ENCODE data around the gene CYLD. TPM values are rescaled to one million over a fixed set of nuclear protein-coding genes. Genes with fewer than 3 reads are reported as not detected.

Gene CYLD
- total and polyA plus RNA-seq, 2 experiments from 2014 or later, result 13.6 to 16.1 TPM

GRCh38 chr16:50765260-50765659 lies 23.4 kb downstream of the CYLD start:
- no peak overlapping the region for H3K4me3 ChIP-seq
- TF ChIP-seq CTCF (IDR thresholded peaks at IDR 0.05; ENCODE audit: low read depth, low read length), result no peak
- no peaks in the 10 kb centered on the region for H3K9me3 ChIP-seq (ENCODE audit: low read depth)
- no peaks in the 10 kb centered on the region for H3K4me1 ChIP-seq (ENCODE audit: low read depth)
- no peak for DNase-seq (ENCODE audit: low read depth in 1 of 2, low spot score in 1 of 2)
- no peak overlapping the region for H3K27ac ChIP-seq
- H3K36me3 ChIP-seq, result no peaks in the 10 kb centered on the region
- H3K27me3 ChIP-seq, result no peaks in the 10 kb centered on the region

- H3K36me3 ChIP-seq, result no peaks in the 10 kb centered on the region
- TF ChIP-seq CTCF (IDR thresholded peaks at IDR 0.05; ENCODE audit: low read depth, low read length), result no peak
- H3K4me3 ChIP-seq, result no peak overlapping the region
- H3K9me3 ChIP-seq (ENCODE audit: low read depth), result no peaks in the 10 kb centered on the region
- no peaks in the 10 kb centered on the region for H3K4me1 ChIP-seq (ENCODE audit: low read depth)
- H3K27ac ChIP-seq, result no peak overlapping the region
- H3K27me3 ChIP-seq, result no peaks in the 10 kb centered on the region
- DNase-seq (ENCODE audit: low read depth in 1 of 2, low spot score in 1 of 2), result no peak
Measured at GRCh38 chr16:50765861-50766260, 24.0 kb downstream of the CYLD start.

GRCh38 chr16:50767197-50767596 lies 25.3 kb downstream of the CYLD start:
- no peaks in the 10 kb centered on the region for H3K9me3 ChIP-seq (ENCODE audit: low read depth)
- H3K4me1 ChIP-seq (ENCODE audit: low read depth), result no peaks in the 10 kb centered on the region
- no peaks in the 10 kb centered on the region for H3K36me3 ChIP-seq
- no peak overlapping the region for H3K27ac ChIP-seq
- TF ChIP-seq CTCF (IDR thresholded peaks at IDR 0.05; ENCODE audit: low read depth, low read length), result no peak
- H3K4me3 ChIP-seq, result no peak overlapping the region
- no peaks in the 10 kb centered on the region for H3K27me3 ChIP-seq
- no peak for DNase-seq (ENCODE audit: low read depth in 1 of 2, low spot score in 1 of 2)

GRCh38 chr16:50771366-50771765 lies 29.5 kb downstream of the CYLD start:
- Histone ChIP-seq H3K36me3 (no peaks in the 10 kb centered on the region), H3K4me1 (ENCODE audit: low read depth) (no peaks in the 10 kb centered on the region), H3K27me3 (no peaks in the 10 kb centered on the region), H3K4me3 (no peak overlapping the region), H3K9me3 (ENCODE audit: low read depth) (peaks cover 4% of the 10 kb centered on the region), H3K27ac (no peak overlapping the region)
- no peak for TF ChIP-seq CTCF (IDR thresholded peaks at IDR 0.05; ENCODE audit: low read depth, low read length)
- no peak for DNase-seq (ENCODE audit: low read depth in 1 of 2, low spot score in 1 of 2)

GRCh38 chr16:50774405-50774804 lies 32.5 kb downstream of the CYLD start:
- Histone ChIP-seq H3K27ac (no peak overlapping the region), H3K9me3 (ENCODE audit: low read depth) (peaks cover 4% of the 10 kb centered on the region), H3K4me1 (ENCODE audit: low read depth) (no peaks in the 10 kb centered on the region), H3K36me3 (no peaks in the 10 kb centered on the region), H3K4me3 (no peak overlapping the region), H3K27me3 (no peaks in the 10 kb centered on the region)
- no peak for DNase-seq (ENCODE audit: low read depth in 1 of 2, low spot score in 1 of 2)
- TF ChIP-seq CTCF (IDR thresholded peaks at IDR 0.05; ENCODE audit: low read depth, low read length), result no peak

GRCh38 chr16:50774960-50775359 lies 33.1 kb downstream of the CYLD start:
- Histone ChIP-seq H3K27ac (no peak overlapping the region), H3K4me1 (ENCODE audit: low read depth) (no peaks in the 10 kb centered on the region), H3K27me3 (no peaks in the 10 kb centered on the region), H3K4me3 (no peak overlapping the region), H3K9me3 (ENCODE audit: low read depth) (peaks cover 4% of the 10 kb centered on the region), H3K36me3 (no peaks in the 10 kb centered on the region)
- DNase-seq (ENCODE audit: low read depth in 1 of 2, low spot score in 1 of 2), result no peak
- no peak for TF ChIP-seq CTCF (IDR thresholded peaks at IDR 0.05; ENCODE audit: low read depth, low read length)

Measured in cardiac muscle cell (in vitro differentiated cells and primary cell).